Large intestine (tissue), 3 donors: ENCODE data around the gene MTUS2. TPM values are rescaled to one million over a fixed set of nuclear protein-coding genes. Genes with fewer than 3 reads are reported as not detected.

Experiments used
- DNase-seq, 2 donors: peaks; one replicate each; pipeline versions ENCODE4 v3.0.0 to v3.0.0-alpha.2; 2013
- H3K27ac ChIP-seq: one replicate; pipeline ENCODE4 v1.5.1; 2013; ENCODE audit warnings: low read length
- H3K27me3 ChIP-seq: 2 replicates; pipeline ENCODE4 v1.6.1; 2013; ENCODE audit warnings: low read length; ENCODE audit not compliant: control insufficient read depth, insufficient read depth
- H3K36me3 ChIP-seq: 2 replicates; pipeline ENCODE4 v1.6.1; 2013; ENCODE audit warnings: low read length; ENCODE audit not compliant: control insufficient read depth, insufficient read depth
- H3K4me1 ChIP-seq: one replicate; pipeline ENCODE4 v1.6.1; 2013; ENCODE audit warnings: low read length; ENCODE audit not compliant: control insufficient read depth, insufficient read depth
- H3K4me3 ChIP-seq: one replicate; pipeline ENCODE4 v1.5.1; 2013; ENCODE audit warnings: low read length
- H3K9me3 ChIP-seq: one replicate; pipeline ENCODE4 v1.6.1; 2013; ENCODE audit warnings: mild to moderate bottlenecking, low read depth, low read length, moderate library complexity; ENCODE audit not compliant: control insufficient read depth
- WGBS: methylation state at CpG from one replicate; pipeline ENCODE4 v1.1.5; 2013; ENCODE audit warnings: low lambda C conversion rate; ENCODE audit not compliant: insufficient coverage; 5-methylcytosine and 5-hydroxymethylcytosine counted together
- polyA plus RNA-seq: library from polyadenylated mRNA; unstranded; fragments of 120-200 nt; gene quantifications from one replicate; pipeline ENCODE4 v1.2.1, GENCODE V29; 2013

Gene MTUS2
- polyA plus RNA-seq, 1 donor, result 1.9 TPM

- no peak for DNase-seq
- no peak overlapping the region for H3K4me3 ChIP-seq
- H3K27ac ChIP-seq, result no peak overlapping the region
- H3K27me3 ChIP-seq, result peaks cover 7% of the 10 kb centered on the region
- H3K4me1 ChIP-seq, result no peaks in the 10 kb centered on the region
- no CpG with 5 or more reads among the region's 4 CpGs for WGBS
- H3K9me3 ChIP-seq, result no peaks in the 10 kb centered on the region
- H3K36me3 ChIP-seq, result no peaks in the 10 kb centered on the region
Observed at GRCh38 chr13:29483623-29484022, 663.5 kb downstream of the MTUS2 start.

- Histone ChIP-seq H3K9me3 (no peaks in the 10 kb centered on the region), H3K4me3 (no peak overlapping the region), H3K4me1 (no peaks in the 10 kb centered on the region), H3K27ac (no peak overlapping the region), H3K27me3 (peaks cover 7% of the 10 kb centered on the region), H3K36me3 (no peaks in the 10 kb centered on the region)
- no CpG with 5 or more reads among the region's 7 CpGs for WGBS
- no peak for DNase-seq
Observed at GRCh38 chr13:29484236-29484635, 664.1 kb downstream of the MTUS2 start.

GRCh38 chr13:29484796-29485195, 664.7 kb downstream of the MTUS2 start:
- WGBS, result no CpG with 5 or more reads among the region's 7 CpGs
- peaks cover 7% of the 10 kb centered on the region for H3K27me3 ChIP-seq
- H3K9me3 ChIP-seq, result no peaks in the 10 kb centered on the region
- H3K4me3 ChIP-seq, result no peak overlapping the region
- no peaks in the 10 kb centered on the region for H3K36me3 ChIP-seq
- H3K27ac ChIP-seq, result no peak overlapping the region
- no peaks in the 10 kb centered on the region for H3K4me1 ChIP-seq
- DNase-seq, result no peak

GRCh38 chr13:29486551-29486950, 666.4 kb downstream of the MTUS2 start:
- Histone ChIP-seq H3K4me3 (no peak overlapping the region), H3K9me3 (peaks cover under 1% of the 10 kb centered on the region), H3K36me3 (no peaks in the 10 kb centered on the region), H3K4me1 (no peaks in the 10 kb centered on the region), H3K27me3 (peaks cover 7% of the 10 kb centered on the region), H3K27ac (no peak overlapping the region)
- no CpG with 5 or more reads among the region's 3 CpGs for WGBS
- no peak for DNase-seq

- no peak for DNase-seq
- WGBS, result no CpG with 5 or more reads among the region's 22 CpGs
- H3K27me3 ChIP-seq, result peaks cover 7% of the 10 kb centered on the region
- no peak overlapping the region for H3K27ac ChIP-seq
- H3K36me3 ChIP-seq, result no peaks in the 10 kb centered on the region
- no peaks in the 10 kb centered on the region for H3K4me1 ChIP-seq
- H3K4me3 ChIP-seq, result no peak overlapping the region
- H3K9me3 ChIP-seq, result peaks cover 4% of the 10 kb centered on the region
Observed at GRCh38 chr13:29487466-29488454, 667.6 kb downstream of the MTUS2 start.

GRCh38 chr13:29489650-29490560, 669.8 kb downstream of the MTUS2 start:
- no peak overlapping the region for H3K27ac ChIP-seq
- no peak for DNase-seq
- H3K4me3 ChIP-seq, result no peak overlapping the region
- 70% methylated on average over 5 of the region's 14 CpGs for WGBS
- H3K27me3 ChIP-seq, result peaks cover 11% of the 10 kb centered on the region
- no peaks in the 10 kb centered on the region for H3K36me3 ChIP-seq
- peaks cover 4% of the 10 kb centered on the region for H3K9me3 ChIP-seq
- no peaks in the 10 kb centered on the region for H3K4me1 ChIP-seq

GRCh38 chr13:29490561-29490885, 670.4 kb downstream of the MTUS2 start:
- peaks cover 4% of the 10 kb centered on the region for H3K9me3 ChIP-seq
- H3K36me3 ChIP-seq, result no peaks in the 10 kb centered on the region
- no CpG with 5 or more reads among the region's 9 CpGs for WGBS
- H3K27ac ChIP-seq, result no peak overlapping the region
- DNase-seq, result no peak
- peaks cover 11% of the 10 kb centered on the region for H3K27me3 ChIP-seq
- H3K4me1 ChIP-seq, result no peaks in the 10 kb centered on the region
- H3K4me3 ChIP-seq, result no peak overlapping the region

GRCh38 chr13:29491248-29491647, 671.1 kb downstream of the MTUS2 start:
- WGBS, result no CpG with 5 or more reads among the region's 2 CpGs
- H3K9me3 ChIP-seq, result peaks cover 4% of the 10 kb centered on the region
- H3K4me1 ChIP-seq, result no peaks in the 10 kb centered on the region
- peaks cover 15% of the 10 kb centered on the region for H3K27me3 ChIP-seq
- H3K4me3 ChIP-seq, result no peak overlapping the region
- H3K27ac ChIP-seq, result no peak overlapping the region
- DNase-seq, result no peak
- H3K36me3 ChIP-seq, result no peaks in the 10 kb centered on the region

- no peaks in the 10 kb centered on the region for H3K36me3 ChIP-seq
- WGBS, result no CpG with 5 or more reads among the region's 4 CpGs
- no peak for DNase-seq
- no peak overlapping the region for H3K4me3 ChIP-seq
- peaks cover 12% of the 10 kb centered on the region for H3K27me3 ChIP-seq
- H3K27ac ChIP-seq, result no peak overlapping the region
- H3K4me1 ChIP-seq, result peaks cover 4% of the 10 kb centered on the region
- H3K9me3 ChIP-seq, result peaks cover 4% of the 10 kb centered on the region
Observed at GRCh38 chr13:29493796-29494195, 673.7 kb downstream of the MTUS2 start.

GRCh38 chr13:29494520-29494919, 674.4 kb downstream of the MTUS2 start:
- WGBS, result no CpG with 5 or more reads among the region's 8 CpGs
- no peaks in the 10 kb centered on the region for H3K36me3 ChIP-seq
- H3K4me3 ChIP-seq, result no peak overlapping the region
- peaks cover 12% of the 10 kb centered on the region for H3K27me3 ChIP-seq
- H3K27ac ChIP-seq, result no peak overlapping the region
- peaks cover 4% of the 10 kb centered on the region for H3K4me1 ChIP-seq
- DNase-seq, result no peak
- H3K9me3 ChIP-seq, result peaks cover 4% of the 10 kb centered on the region
